RWPE2 (cell line): ENCODE data around the gene GATAD2A.

Source experiments
- ATAC-seq: fragments of 200-7000 bp; cut with Tn5 transposase; 3 replicates; pipeline ENCODE4 v1.9.1; 2021; ENCODE audit warnings: low read depth
- DNase-seq: peaks from one replicate; pipeline ENCODE4 v3.0.0-alpha.2; 2020; ENCODE audit warnings: low spot score
- H3K27ac ChIP-seq: fragments of 450-650 bp; 2 replicates; pipeline ENCODE4 v1.5.1; 2017; ENCODE audit warnings: mild to moderate bottlenecking; ENCODE audit not compliant: poor library complexity, severe bottlenecking
- H3K27me3 ChIP-seq: fragments of 250-450 bp; sonication (Bioruptor Pico); 2 replicates; pipeline ENCODE4 v1.5.1; 2021; ENCODE audit warnings: mild to moderate bottlenecking, moderate library complexity; ENCODE audit not compliant: insufficient read depth, poor library complexity, severe bottlenecking
- H3K36me3 ChIP-seq: fragments of 250-450 bp; sonication (Bioruptor Pico); 2 replicates; pipeline ENCODE4 v1.5.1; 2020; ENCODE audit warnings: low read depth, mild to moderate bottlenecking, moderate library complexity
- H3K4me1 ChIP-seq: fragments of 250-450 bp; sonication (Bioruptor Pico); 2 replicates; pipeline ENCODE4 v1.5.1; 2021; ENCODE audit warnings: mild to moderate bottlenecking, moderate library complexity; ENCODE audit not compliant: insufficient read depth, poor library complexity, severe bottlenecking
- H3K4me3 ChIP-seq: fragments of 250-450 bp; sonication (Bioruptor Pico); 2 replicates; pipeline ENCODE4 v1.5.1; 2021; ENCODE audit warnings: mild to moderate bottlenecking, moderate library complexity; ENCODE audit not compliant: severe bottlenecking
- H3K9me3 ChIP-seq: fragments of 250-450 bp; sonication (Bioruptor Pico); 2 replicates; pipeline ENCODE4 v1.5.1; 2021; ENCODE audit warnings: mild to moderate bottlenecking, moderate library complexity; ENCODE audit not compliant: severe bottlenecking
- CTCF ChIP-seq: fragments of 450-650 bp; IDR thresholded peaks from one replicate; pipeline ENCODE4 v1.5.1; 2017; ENCODE audit warnings: mild to moderate bottlenecking, moderate library complexity; ENCODE audit not compliant: poor library complexity, severe bottlenecking

The GATAD2A gene

GRCh38 chr19:19422156-19422555 is 16.7 kb downstream of the GATAD2A start:
- no peak for ATAC-seq

GRCh38 chr19:19423322-19423721 is 17.8 kb downstream of the GATAD2A start:
- ATAC-seq (no peak), DNase-seq (no peak)
- Histone ChIP-seq H3K4me1 (no peaks in the 10 kb centered on the region), H3K36me3 (peaks cover 15% of the 10 kb centered on the region), H3K9me3 (no peaks in the 10 kb centered on the region), H3K27me3 (no peaks in the 10 kb centered on the region), H3K4me3 (no peak overlapping the region), H3K27ac (no peak overlapping the region)
- TF ChIP-seq CTCF: no peak

More at GRCh38 chr19:19422156-19422555, 16.7 kb downstream of the GATAD2A start:
- Histone ChIP-seq H3K27me3 (no peaks in the 10 kb centered on the region), H3K36me3 (peaks cover 3% of the 10 kb centered on the region; the same call in 1 of the 2 replicates), H3K4me3 (no peak overlapping the region), H3K9me3 (no peaks in the 10 kb centered on the region), H3K27ac (no peak overlapping the region), H3K4me1 (no peaks in the 10 kb centered on the region)
- TF ChIP-seq CTCF: no peak
- no peak for DNase-seq

GRCh38 chr19:19425170-19425875 is 19.8 kb downstream of the GATAD2A start:
- DNase-seq (no peak), ATAC-seq (no peak)
- no peak overlapping the region for H3K27ac ChIP-seq
- no peaks in the 10 kb centered on the region for H3K4me1 ChIP-seq
- no peak for TF ChIP-seq CTCF
- H3K4me3 ChIP-seq: no peak overlapping the region
- H3K9me3 ChIP-seq: no peaks in the 10 kb centered on the region
- peaks cover 15% of the 10 kb centered on the region for H3K36me3 ChIP-seq
- H3K27me3 ChIP-seq: no peaks in the 10 kb centered on the region

- Histone ChIP-seq H3K9me3 (no peaks in the 10 kb centered on the region), H3K4me3 (no peak overlapping the region), H3K27ac (no peak overlapping the region), H3K36me3 (peaks cover 15% of the 10 kb centered on the region), H3K27me3 (no peaks in the 10 kb centered on the region), H3K4me1 (no peaks in the 10 kb centered on the region)
- DNase-seq: no peak
- TF ChIP-seq CTCF: no peak
- no peak for ATAC-seq
Measured at GRCh38 chr19:19426216-19426615, 20.7 kb downstream of the GATAD2A start.

- no peaks in the 10 kb centered on the region for H3K27me3 ChIP-seq
- no peak for ATAC-seq
- H3K4me1 ChIP-seq: no peaks in the 10 kb centered on the region
- DNase-seq: no peak
- H3K9me3 ChIP-seq: no peaks in the 10 kb centered on the region
- H3K36me3 ChIP-seq: peaks cover 15% of the 10 kb centered on the region
- H3K4me3 ChIP-seq: no peak overlapping the region
- TF ChIP-seq CTCF: no peak
- H3K27ac ChIP-seq: no peak overlapping the region
Measured at GRCh38 chr19:19426799-19427198, 21.3 kb downstream of the GATAD2A start.
